Neutrophil (primary cell): Measurements from ENCODE around the gene CTDNEP1.

Experiments
- H3K27ac ChIP-seq: fragments of 200-600 bp; sonication (generic); 2 replicates; pipeline ENCODE4 v1.5.1; 2016; ENCODE audit warnings: mild to moderate bottlenecking, moderate library complexity
- H3K27me3 ChIP-seq: fragments of 200-600 bp; sonication (generic); 2 replicates; pipeline ENCODE4 v1.6.0; 2016; ENCODE audit warnings: mild to moderate bottlenecking
- H3K36me3 ChIP-seq: fragments of 200-600 bp; sonication (generic); 2 replicates; pipeline ENCODE4 v1.5.1; 2017
- H3K4me1 ChIP-seq, 2 experiments: fragments of 200-600 bp in 1 of 2; sonication (generic) in 1 of 2; 1 replicate in 1 of 2; 2 replicates in 1 of 2; pipeline versions ENCODE4 v1.5.1 to v1.6.1; 2013 to 2016; ENCODE audit warnings: low read depth in 1 of 2, low read length in 1 of 2, mild to moderate bottlenecking in 1 of 2, moderate library complexity in 1 of 2; ENCODE audit not compliant: control insufficient read depth in 1 of 2, insufficient read depth in 1 of 2
- H3K4me3 ChIP-seq, 2 experiments: fragments of 200-600 bp in 1 of 2; sonication (generic) in 1 of 2; 1 replicate in 1 of 2; 2 replicates in 1 of 2; pipeline ENCODE4 v1.5.1; 2013 to 2016; ENCODE audit warnings: low read depth in 1 of 2, low read length in 1 of 2, mild to moderate bottlenecking in 1 of 2, moderate library complexity in 1 of 2
- H3K9me3 ChIP-seq: fragments of 200-600 bp; sonication (generic); 2 replicates; pipeline ENCODE4 v1.5.1; 2016
- TF ChIP-seq, protein P1 (sequence below): fragments of 200-600 bp; sonication (generic); IDR thresholded peaks from 2 replicates; pipeline ENCODE4 v1.5.1; 2016; ENCODE audit warnings: antibody characterized with exemption

The CTDNEP1 gene

DNA sequence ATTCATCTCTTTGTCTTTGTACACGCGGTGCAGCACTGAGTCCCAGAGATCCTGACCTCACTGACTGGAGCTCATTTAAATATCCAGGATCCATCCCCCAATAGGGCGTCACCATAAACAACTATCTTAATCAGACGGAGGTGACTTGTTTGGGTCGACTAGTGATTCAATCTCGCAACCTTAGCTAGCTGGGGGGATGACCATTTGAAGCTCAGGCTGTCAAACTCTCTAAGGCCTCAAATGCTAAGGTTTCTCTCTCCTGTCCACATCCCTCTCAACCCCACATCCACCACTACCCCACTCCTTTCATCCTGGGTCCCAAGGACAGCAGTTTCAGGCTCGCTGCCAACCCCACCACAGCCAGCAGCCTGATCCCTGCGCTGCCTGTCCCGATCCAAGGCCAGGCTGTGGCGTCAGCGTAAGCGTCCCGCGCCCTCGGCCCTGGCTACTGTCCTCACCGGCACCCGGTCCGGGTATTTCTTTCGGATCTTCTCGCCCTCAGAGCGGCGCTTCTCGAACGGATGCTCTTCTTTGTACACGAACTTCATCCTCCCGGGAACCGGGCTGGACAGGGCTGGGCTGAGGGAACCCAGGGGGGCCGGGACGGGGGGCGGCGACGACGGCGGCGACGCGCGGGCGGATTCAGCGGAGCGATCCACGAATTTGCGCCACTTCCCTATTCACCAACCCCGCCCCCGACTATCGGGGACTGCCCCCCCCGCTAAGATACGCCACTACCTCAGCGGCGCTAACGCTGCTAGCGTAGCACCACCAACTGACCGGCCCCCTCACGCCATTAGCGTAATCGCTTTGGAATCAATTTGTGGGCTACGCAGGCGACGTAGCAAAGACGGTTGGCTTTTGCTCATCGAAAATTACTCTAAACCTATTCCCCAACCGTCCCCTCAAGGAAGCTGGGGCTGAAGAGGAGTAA is 9.5 kb downstream of the CTDNEP1 start, which contains the start of gene GABARAP:
Gene GABARAP, minus strand, starts transcription at position 667 of the 934 bp plus-strand sequence. Its CDS starts 119 bp downstream, at position 548.
- H3K4me3 ChIP-seq: peak within 1 kb of the TSS; percentile 84 to 98
- H3K36me3 ChIP-seq: peaks cover 53% of the 10 kb centered on the region
- no peaks in the 10 kb centered on the region for H3K27me3 ChIP-seq
- H3K9me3 ChIP-seq: no peaks in the 10 kb centered on the region
- peaks cover 38 to 40% of the 10 kb centered on the region in 2 experiments for H3K4me1 ChIP-seq
- TF ChIP-seq, protein P1, sequence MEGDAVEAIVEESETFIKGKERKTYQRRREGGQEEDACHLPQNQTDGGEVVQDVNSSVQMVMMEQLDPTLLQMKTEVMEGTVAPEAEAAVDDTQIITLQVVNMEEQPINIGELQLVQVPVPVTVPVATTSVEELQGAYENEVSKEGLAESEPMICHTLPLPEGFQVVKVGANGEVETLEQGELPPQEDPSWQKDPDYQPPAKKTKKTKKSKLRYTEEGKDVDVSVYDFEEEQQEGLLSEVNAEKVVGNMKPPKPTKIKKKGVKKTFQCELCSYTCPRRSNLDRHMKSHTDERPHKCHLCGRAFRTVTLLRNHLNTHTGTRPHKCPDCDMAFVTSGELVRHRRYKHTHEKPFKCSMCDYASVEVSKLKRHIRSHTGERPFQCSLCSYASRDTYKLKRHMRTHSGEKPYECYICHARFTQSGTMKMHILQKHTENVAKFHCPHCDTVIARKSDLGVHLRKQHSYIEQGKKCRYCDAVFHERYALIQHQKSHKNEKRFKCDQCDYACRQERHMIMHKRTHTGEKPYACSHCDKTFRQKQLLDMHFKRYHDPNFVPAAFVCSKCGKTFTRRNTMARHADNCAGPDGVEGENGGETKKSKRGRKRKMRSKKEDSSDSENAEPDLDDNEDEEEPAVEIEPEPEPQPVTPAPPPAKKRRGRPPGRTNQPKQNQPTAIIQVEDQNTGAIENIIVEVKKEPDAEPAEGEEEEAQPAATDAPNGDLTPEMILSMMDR: peak; percentile 16
- peak within 1 kb of the TSS; percentile 99 for H3K27ac ChIP-seq

DNA sequence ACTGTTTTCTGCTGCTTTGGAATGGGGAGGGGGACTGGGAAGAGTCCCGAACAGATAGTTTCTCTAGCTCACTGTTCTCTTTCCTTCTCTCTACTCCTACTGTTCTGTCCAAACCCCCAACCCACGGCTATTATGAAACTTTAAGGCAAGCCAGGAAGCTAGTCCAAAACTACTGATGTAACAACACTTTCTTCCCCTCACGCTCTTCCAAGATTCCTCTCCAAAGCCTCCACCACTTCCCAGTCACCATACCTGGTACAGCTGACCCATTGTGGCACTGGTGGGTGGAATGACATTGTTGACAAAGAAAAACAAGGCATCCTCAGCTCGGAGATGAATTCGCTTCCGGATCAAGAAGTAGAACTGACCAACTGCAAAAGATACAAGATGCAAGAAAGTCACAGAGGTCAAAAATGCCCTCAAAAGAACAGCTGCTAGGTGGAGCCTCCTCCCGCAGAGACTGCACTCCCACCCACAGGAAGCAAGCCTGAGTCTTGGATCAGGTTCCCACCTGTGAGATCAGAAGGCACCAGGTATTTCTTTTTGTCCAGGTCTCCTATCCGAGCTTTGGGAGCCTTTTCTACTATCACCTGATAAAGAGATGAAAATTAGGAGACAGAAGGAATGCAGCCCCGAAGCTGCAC is 10.3 kb downstream of the CTDNEP1 start:
- no peaks in the 10 kb centered on the region for H3K9me3 ChIP-seq

DNA sequence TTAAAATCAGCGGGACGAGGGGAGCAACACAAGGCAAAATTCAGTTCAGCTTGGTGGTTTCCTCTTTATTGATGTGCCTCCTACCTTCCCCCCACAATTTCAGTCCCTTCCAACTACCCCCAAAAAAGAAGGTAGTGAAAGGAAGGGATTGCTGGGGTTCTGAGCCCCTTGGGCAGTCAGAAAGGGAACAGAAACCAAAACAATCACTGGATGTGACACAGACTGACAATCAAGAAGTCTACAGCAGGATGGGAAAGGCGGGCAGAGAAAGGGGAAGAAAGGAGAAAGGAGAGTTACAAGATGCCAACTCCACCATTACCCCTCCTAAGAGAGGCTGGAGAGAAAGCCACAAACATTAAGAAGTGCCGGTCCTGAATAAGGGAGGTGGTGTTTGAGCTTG is 11.2 kb downstream of the CTDNEP1 start:
- no peaks in the 10 kb centered on the region for H3K9me3 ChIP-seq
- H3K4me3 ChIP-seq: peak overlapping the region; percentile 84 to 98
- no peaks in the 10 kb centered on the region for H3K27me3 ChIP-seq
- peaks cover 48 to 54% of the 10 kb centered on the region in 2 experiments for H3K4me1 ChIP-seq
- TF ChIP-seq, protein P1: no peak
- H3K36me3 ChIP-seq: peaks cover 54% of the 10 kb centered on the region
- H3K27ac ChIP-seq: peak overlapping the region; percentile 99

More for the DNA sequence above, 10.3 kb downstream of the CTDNEP1 start:
- Histone ChIP-seq H3K4me3 (peak overlapping the region; percentile 84 to 98), H3K4me1 (peaks cover 42 to 47% of the 10 kb centered on the region in 2 experiments), H3K36me3 (peaks cover 53% of the 10 kb centered on the region), H3K27me3 (no peaks in the 10 kb centered on the region), H3K27ac (peak overlapping the region; percentile 99)
- TF ChIP-seq, protein P1: no peak

DNA sequence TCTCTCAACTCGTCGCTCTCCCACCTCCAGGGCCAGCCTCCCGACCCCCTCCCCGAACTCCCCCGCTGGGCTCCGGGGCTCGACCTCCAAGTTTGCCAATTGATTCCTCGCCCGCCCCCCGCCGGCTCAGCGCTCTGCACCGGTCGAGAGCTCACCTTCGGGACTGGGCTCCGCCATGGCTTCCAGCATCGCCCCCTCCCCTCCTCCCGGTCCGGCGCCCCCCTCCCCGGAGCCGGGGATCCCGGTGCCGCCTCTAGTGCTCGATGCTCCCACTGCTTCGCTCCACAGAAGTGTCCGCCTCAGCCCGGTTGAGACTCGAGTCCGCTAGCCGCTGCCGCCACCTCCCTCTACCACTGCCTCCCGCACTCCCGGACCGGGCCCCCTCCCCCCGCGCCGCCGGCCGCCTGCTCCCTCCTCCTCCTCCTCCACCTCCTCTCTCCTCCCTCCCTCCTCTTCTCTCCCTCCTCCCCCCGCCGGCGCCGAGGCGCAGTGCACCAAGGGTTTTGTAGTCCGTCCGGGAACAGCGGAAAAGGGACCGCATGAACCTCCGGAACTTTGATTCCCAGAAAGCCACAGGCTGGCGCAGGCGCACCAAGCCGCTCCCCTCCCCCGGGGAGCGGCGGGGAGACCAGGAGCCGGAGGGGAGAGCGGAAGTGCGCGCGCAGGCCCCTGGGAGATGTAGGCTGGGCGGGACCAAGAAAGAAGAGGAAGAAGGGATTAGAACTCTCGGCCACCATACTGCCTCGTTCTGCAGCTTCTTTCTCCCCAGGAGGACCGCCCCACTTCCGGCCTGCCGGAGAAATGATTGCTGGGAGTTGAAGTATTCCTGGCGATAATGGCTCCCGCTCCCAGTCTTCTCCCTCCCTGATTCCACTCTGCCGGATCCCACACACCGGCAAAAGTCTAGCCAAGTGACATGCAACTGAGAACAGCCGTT is 12.2 kb downstream of the CTDNEP1 start, which contains the start of gene PHF23:
Gene PHF23, minus strand, starts transcription at position 367 of the 937 bp plus-strand sequence. Its CDS starts 178 bp downstream, at position 189.
- TF ChIP-seq, protein P1: peak; percentile 72
- Histone ChIP-seq H3K4me1 (peaks cover 58 to 64% of the 10 kb centered on the region in 2 experiments), H3K27me3 (no peaks in the 10 kb centered on the region), H3K9me3 (no peaks in the 10 kb centered on the region), H3K4me3 (peak within 1 kb of the TSS; percentile 84 to 98), H3K27ac (peak within 1 kb of the TSS; percentile 99), H3K36me3 (peaks cover 55% of the 10 kb centered on the region)
